Transverse colon (tissue), 3 donors: Measurements from ENCODE around the gene CRYBG2.

Experiments used
- POLR2A ChIP-seq: fragments of 450-650 bp; IDR thresholded peaks from one replicate; pipeline ENCODE4 v1.6.1; 2016; ENCODE audit warnings: antibody characterized with exemption, mild to moderate bottlenecking, moderate library complexity
- TF ChIP-seq, protein P1 (sequence below), 5 experiments: fragments of 200-600 bp in 3 of 5; fragments of 450-650 bp in 2 of 5; sonication (generic) in 3 of 5; IDR thresholded peaks; 1 replicate in 2 of 5; 2 replicates in 3 of 5; pipeline ENCODE4 v1.5.1; 2016 to 2017; ENCODE audit warnings: antibody characterized with exemption in 5 of 5, inconsistent platforms in 3 of 5, mild to moderate bottlenecking in 2 of 5, moderate library complexity in 1 of 5

DNA sequence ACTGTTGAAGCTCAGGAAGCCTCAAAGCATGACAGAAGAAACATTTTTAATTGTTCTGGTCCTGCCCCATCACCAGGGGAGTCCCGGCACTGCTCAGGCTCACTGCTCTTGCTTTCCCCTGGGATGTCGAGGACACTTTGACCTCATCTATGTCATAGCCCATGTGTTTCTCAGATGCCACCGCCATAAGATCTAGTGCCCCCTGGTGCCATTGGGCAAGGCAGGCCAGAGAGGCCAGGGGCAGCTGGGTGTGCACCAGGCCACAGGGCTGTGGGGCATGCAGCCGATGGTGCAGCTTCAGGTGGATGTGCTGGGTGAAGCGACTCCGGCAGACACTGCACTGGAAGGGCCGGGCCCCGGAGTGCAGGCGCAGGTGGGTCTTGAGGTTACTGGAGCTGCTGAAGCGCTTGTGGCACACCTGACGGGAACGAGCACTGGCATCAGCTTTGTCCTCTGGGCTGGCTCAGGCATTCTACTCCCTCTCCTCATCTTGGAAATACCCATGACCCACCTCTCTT lies 7.7 kb upstream of the CRYBG2 start:
- TF ChIP-seq, protein P1, sequence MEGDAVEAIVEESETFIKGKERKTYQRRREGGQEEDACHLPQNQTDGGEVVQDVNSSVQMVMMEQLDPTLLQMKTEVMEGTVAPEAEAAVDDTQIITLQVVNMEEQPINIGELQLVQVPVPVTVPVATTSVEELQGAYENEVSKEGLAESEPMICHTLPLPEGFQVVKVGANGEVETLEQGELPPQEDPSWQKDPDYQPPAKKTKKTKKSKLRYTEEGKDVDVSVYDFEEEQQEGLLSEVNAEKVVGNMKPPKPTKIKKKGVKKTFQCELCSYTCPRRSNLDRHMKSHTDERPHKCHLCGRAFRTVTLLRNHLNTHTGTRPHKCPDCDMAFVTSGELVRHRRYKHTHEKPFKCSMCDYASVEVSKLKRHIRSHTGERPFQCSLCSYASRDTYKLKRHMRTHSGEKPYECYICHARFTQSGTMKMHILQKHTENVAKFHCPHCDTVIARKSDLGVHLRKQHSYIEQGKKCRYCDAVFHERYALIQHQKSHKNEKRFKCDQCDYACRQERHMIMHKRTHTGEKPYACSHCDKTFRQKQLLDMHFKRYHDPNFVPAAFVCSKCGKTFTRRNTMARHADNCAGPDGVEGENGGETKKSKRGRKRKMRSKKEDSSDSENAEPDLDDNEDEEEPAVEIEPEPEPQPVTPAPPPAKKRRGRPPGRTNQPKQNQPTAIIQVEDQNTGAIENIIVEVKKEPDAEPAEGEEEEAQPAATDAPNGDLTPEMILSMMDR (IDR thresholded peaks at IDR 0.05), result no peak
- TF ChIP-seq POLR2A, result no peak
